H9 (cell line): ENCODE results near the gene CELF4. TPM values are rescaled to one million over a fixed set of nuclear protein-coding genes. Genes with fewer than 3 reads are reported as not detected.

Experiments used
- DNase-seq: peaks from one replicate; pipeline ENCODE4 v3.0.0-alpha.2; 2017
- H2AFZ ChIP-seq: one replicate; pipeline ENCODE4 v1.6.1; 2013; ENCODE audit warnings: mild to moderate bottlenecking, low read length, control low read depth, moderate library complexity
- H2AK5ac ChIP-seq: 2 replicates; pipeline ENCODE4 v1.6.1; 2013; ENCODE audit warnings: low read length, control low read depth, mixed read lengths; ENCODE audit not compliant: insufficient read length
- H2BK120ac ChIP-seq: one replicate; pipeline ENCODE4 v1.6.1; 2013; ENCODE audit warnings: low read depth, mild to moderate bottlenecking, low read length, control low read depth, inconsistent platforms; ENCODE audit not compliant: poor library complexity, severe bottlenecking
- H2BK12ac ChIP-seq: 2 replicates; pipeline ENCODE4 v1.6.1; 2013; ENCODE audit warnings: low read length, control low read depth, mixed read lengths, low read depth; ENCODE audit not compliant: insufficient read length
- H2BK15ac ChIP-seq: 2 replicates; pipeline ENCODE4 v1.6.1; 2013; ENCODE audit warnings: low read depth, low read length, control low read depth
- H2BK20ac ChIP-seq: one replicate; pipeline ENCODE4 v1.6.1; 2013; ENCODE audit warnings: low read depth, mild to moderate bottlenecking, low read length, control low read depth, inconsistent platforms; ENCODE audit not compliant: poor library complexity, severe bottlenecking
- H2BK5ac ChIP-seq: 2 replicates; pipeline ENCODE4 v1.6.1; 2013; ENCODE audit warnings: low read length, control low read depth, mixed read lengths; ENCODE audit not compliant: insufficient read length
- H3K14ac ChIP-seq: 2 replicates; pipeline ENCODE4 v1.6.1; 2013; ENCODE audit warnings: low read length, control low read depth; ENCODE audit not compliant: insufficient read depth
- H3K18ac ChIP-seq: 2 replicates; pipeline ENCODE4 v1.6.1; 2013; ENCODE audit warnings: low read depth, mild to moderate bottlenecking, mixed read lengths, low read length, control low read depth; ENCODE audit not compliant: insufficient read length
- H3K23ac ChIP-seq: 2 replicates; pipeline ENCODE4 v1.6.1; 2013; ENCODE audit warnings: low read length, control low read depth, mixed read lengths, low read depth; ENCODE audit not compliant: insufficient read length
- H3K23me2 ChIP-seq: 2 replicates; pipeline ENCODE4 v1.6.1; 2013; ENCODE audit warnings: low read depth, mild to moderate bottlenecking, mixed read lengths, low read length, control low read depth; ENCODE audit not compliant: insufficient read length, poor library complexity, severe bottlenecking
- H3K27ac ChIP-seq: 2 replicates; pipeline ENCODE4 v1.5.1; 2013; ENCODE audit warnings: low read length, control low read depth, mixed read lengths, low read depth; ENCODE audit not compliant: insufficient read length
- H3K27me3 ChIP-seq: 2 replicates; pipeline ENCODE4 v1.6.1; 2013; ENCODE audit warnings: low read length, control low read depth, inconsistent platforms; ENCODE audit not compliant: insufficient read depth
- H3K4ac ChIP-seq: 2 replicates; pipeline ENCODE4 v1.6.1; 2013; ENCODE audit warnings: low read depth, mild to moderate bottlenecking, control low read depth, inconsistent platforms, low read length, moderate library complexity
- H3K4me1 ChIP-seq: 2 replicates; pipeline ENCODE4 v1.6.1; 2013; ENCODE audit warnings: low read length, control low read depth, inconsistent platforms; ENCODE audit not compliant: insufficient read depth
- H3K4me2 ChIP-seq: 2 replicates; pipeline ENCODE4 v1.6.1; 2013; ENCODE audit warnings: low read length, control low read depth, mixed read lengths; ENCODE audit not compliant: insufficient read length, insufficient read depth
- H3K56ac ChIP-seq: 2 replicates; pipeline ENCODE4 v1.6.1; 2013; ENCODE audit warnings: low read depth, mild to moderate bottlenecking, mixed read lengths, low read length, control low read depth; ENCODE audit not compliant: insufficient read length
- H3K79me1 ChIP-seq: 2 replicates; pipeline ENCODE4 v1.6.1; 2013; ENCODE audit warnings: low read depth, mild to moderate bottlenecking, moderate library complexity, low read length, control low read depth, inconsistent platforms; ENCODE audit not compliant: insufficient read depth, poor library complexity, severe bottlenecking
- H3K79me2 ChIP-seq: 2 replicates; pipeline ENCODE4 v1.6.1; 2013; ENCODE audit warnings: low read length, control low read depth, inconsistent platforms; ENCODE audit not compliant: insufficient read depth
- H3K9ac ChIP-seq: 2 replicates; pipeline ENCODE4 v1.6.1; 2013; ENCODE audit warnings: low read length, control low read depth, mixed read lengths; ENCODE audit not compliant: insufficient read length; ENCODE audit errors: extremely low read depth
- H3K9me3 ChIP-seq: one replicate; pipeline ENCODE4 v1.6.1; 2013; ENCODE audit warnings: low read depth, low read length, inconsistent platforms; ENCODE audit not compliant: control insufficient read depth
- H3T11ph ChIP-seq: one replicate; pipeline ENCODE4 v1.6.1; 2013; ENCODE audit warnings: mild to moderate bottlenecking, low read length, control low read depth, inconsistent platforms
- H4K20me1 ChIP-seq: one replicate; pipeline ENCODE4 v1.6.1; 2013; ENCODE audit not compliant: control insufficient read depth, insufficient read length, insufficient read depth
- H4K5ac ChIP-seq: 2 replicates; pipeline ENCODE4 v1.6.1; 2013; ENCODE audit warnings: low read depth, mild to moderate bottlenecking, mixed read lengths, low read length, control low read depth; ENCODE audit not compliant: insufficient read length
- H4K8ac ChIP-seq: replicated peaks from 2 replicates; pipeline ENCODE4 v1.6.1; 2013; ENCODE audit warnings: low read length, control low read depth, mixed read lengths, low read depth; ENCODE audit not compliant: insufficient read length
- H4K91ac ChIP-seq: 2 replicates; pipeline ENCODE4 v1.6.1; 2013; ENCODE audit warnings: low read depth, mild to moderate bottlenecking, moderate library complexity, mixed read lengths, low read length, control low read depth; ENCODE audit not compliant: insufficient read length
- H3K27ac Mint-ChIP-seq, 3 experiments: 2 replicates in 2 of 3; 3 replicates in 1 of 3; pipeline ENCODE4 v1.8.0; 2020 to 2021; ENCODE audit warnings: mixed read lengths in 3 of 3, mild to moderate bottlenecking in 1 of 3, moderate library complexity in 1 of 3
- H3K27me3 Mint-ChIP-seq: 2 replicates; pipeline ENCODE4 v1.8.0; 2021; ENCODE audit warnings: low read depth, mild to moderate bottlenecking, moderate library complexity, mixed read lengths
- H3K36me3 Mint-ChIP-seq, 3 experiments: 2 replicates in 2 of 3; 3 replicates in 1 of 3; pipeline ENCODE4 v1.8.0; 2020 to 2021; ENCODE audit warnings: low read depth in 3 of 3, mixed read lengths in 3 of 3; ENCODE audit not compliant: insufficient read depth in 1 of 3
- H3K4me1 Mint-ChIP-seq, 2 experiments: 2 replicates each; pipeline ENCODE4 v1.8.0; 2020; ENCODE audit warnings: mixed read lengths in 2 of 2
- H3K4me3 Mint-ChIP-seq, 2 experiments: 2 replicates in 1 of 2; 3 replicates in 1 of 2; pipeline ENCODE4 v1.8.0; 2020 to 2021; ENCODE audit warnings: mild to moderate bottlenecking in 2 of 2, mixed read lengths in 2 of 2, moderate library complexity in 1 of 2
- H3K9me3 Mint-ChIP-seq, 2 experiments: 2 replicates in 1 of 2; 3 replicates in 1 of 2; pipeline ENCODE4 v1.8.0; 2020; ENCODE audit warnings: mild to moderate bottlenecking in 2 of 2, mixed read lengths in 2 of 2, moderate library complexity in 1 of 2
- CTCF ChIP-seq: fragments of 200-600 bp; sonication (generic); conservative IDR thresholded peaks from 3 replicates; pipeline ENCODE4 v1.8.0; 2021; ENCODE audit warnings: antibody characterized with exemption, mild to moderate bottlenecking
- WGBS: extraction: QIAGEN DNeasy Blood & Tissue Kit; methylation state at CpG from one replicate; pipeline ENCODE4 v1.1.7; 2013; ENCODE audit warnings: missing lambda C conversion rate, low lambda C conversion rate, mixed read lengths; ENCODE audit not compliant: insufficient read length; ENCODE audit errors: extremely low coverage; 5-methylcytosine and 5-hydroxymethylcytosine counted together
- total RNA-seq: library from RNA; stranded (reverse); gene quantifications from 2 replicates; pipeline ENCODE4 v1.2.1, GENCODE V29; 2021

Gene CELF4
- total RNA-seq, 1 experiment from 2014 or later, result 1.1 TPM

GRCh38 chr18:37327063-37327577, 238.5 kb downstream of the CELF4 start:
- H3K79me1 ChIP-seq, result no peaks in the 10 kb centered on the region
- H3K14ac ChIP-seq, result no peak overlapping the region; the same call in 1 of the 2 replicates
- H2BK5ac ChIP-seq, result no peak overlapping the region
- peaks cover 0 to under 1% of the 10 kb centered on the region in 2 experiments; a peak in 1 of 4 replicates for H3K4me1 Mint-ChIP-seq
- no peak overlapping the region for H3K27ac ChIP-seq
- H3K27me3 Mint-ChIP-seq, result peaks cover 11% of the 10 kb centered on the region
- no peak overlapping the region for H3K4me2 ChIP-seq
- no peak overlapping the region for H4K5ac ChIP-seq
- no peaks in the 10 kb centered on the region for H3K23me2 ChIP-seq
- no peaks in the 10 kb centered on the region for H3K27me3 ChIP-seq
- H3K23ac ChIP-seq, result no peak overlapping the region
- no peak overlapping the region for H3T11ph ChIP-seq
- H3K79me2 ChIP-seq, result no peaks in the 10 kb centered on the region
- DNase-seq, result no peak
- no peak overlapping the region for H3K4ac ChIP-seq
- H3K9me3 Mint-ChIP-seq, result no peaks in the 10 kb centered on the region
- no peak overlapping the region for H3K4me3 Mint-ChIP-seq
- H3K56ac ChIP-seq, result no peak overlapping the region
- H3K36me3 Mint-ChIP-seq, result no peaks in the 10 kb centered on the region
- no peak overlapping the region for H3K9ac ChIP-seq
- WGBS, result no CpG with 5 or more reads among the region's 6 CpGs
- no peak overlapping the region for H2AFZ ChIP-seq
- no peaks in the 10 kb centered on the region for H4K20me1 ChIP-seq
- H4K8ac ChIP-seq, result no peak overlapping the region
- H2AK5ac ChIP-seq, result no peak overlapping the region
- H3K4me1 ChIP-seq, result no peaks in the 10 kb centered on the region
- H3K18ac ChIP-seq, result no peak overlapping the region
- H3K9me3 ChIP-seq, result no peaks in the 10 kb centered on the region
- no peak overlapping the region for H2BK120ac ChIP-seq
- no peak overlapping the region for H2BK15ac ChIP-seq
- H2BK20ac ChIP-seq, result no peak overlapping the region
- no peak overlapping the region for H4K91ac ChIP-seq
- no peak for TF ChIP-seq CTCF
- H2BK12ac ChIP-seq, result no peak overlapping the region
- H3K27ac Mint-ChIP-seq, result no peak overlapping the region
